GM19023 (cell line): ENCODE measurements around the gene PRR16.

Experiments used
- ATAC-seq: cut with Tn5 transposase; IDR thresholded peaks from one replicate; pipeline ENCODE4 v1.9.1; 2021; ENCODE audit warnings: mild to moderate bottlenecking, moderate library complexity; ENCODE audit not compliant: unreplicated experiment

Gene PRR16

DNA sequence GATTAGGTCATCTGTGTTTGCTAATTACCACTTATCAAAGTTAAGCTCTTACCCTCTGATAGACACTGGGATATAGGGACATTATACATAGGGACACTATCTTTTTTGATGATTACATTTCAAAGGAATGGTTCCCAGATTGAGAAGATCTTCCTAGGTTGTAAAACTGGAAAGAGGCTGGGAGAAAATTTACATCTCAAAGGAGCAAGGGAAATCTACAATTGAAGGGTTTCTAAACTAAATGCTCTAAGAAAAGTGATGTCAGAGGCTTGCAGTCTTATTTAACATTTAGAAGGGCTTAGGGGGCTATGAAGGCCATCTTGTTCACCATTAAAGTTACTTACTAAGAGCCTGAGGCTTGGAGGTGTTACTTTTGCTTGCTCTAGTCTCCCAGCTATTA, 242.8 kb downstream of the PRR16 start:
- ATAC-seq, result no peak

DNA sequence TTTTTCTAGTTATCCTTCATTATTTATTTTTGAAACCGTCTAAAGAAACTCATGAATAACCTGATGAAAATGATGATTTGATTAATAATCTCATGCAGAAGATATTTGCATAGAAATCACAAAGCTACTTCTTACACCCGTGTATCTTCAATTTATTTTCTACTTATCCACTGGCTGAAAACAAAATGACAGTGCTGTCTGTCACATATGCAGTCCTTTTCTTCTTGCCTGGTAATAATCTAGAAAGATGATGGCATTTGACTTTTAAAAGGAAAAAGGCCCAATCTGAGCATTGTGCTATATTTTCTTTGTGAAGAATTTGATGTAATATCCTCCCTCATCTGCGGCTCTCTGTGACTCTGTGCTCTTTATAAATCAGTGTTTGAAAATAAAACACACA, 253.3 kb downstream of the PRR16 start:
- no peak for ATAC-seq

DNA sequence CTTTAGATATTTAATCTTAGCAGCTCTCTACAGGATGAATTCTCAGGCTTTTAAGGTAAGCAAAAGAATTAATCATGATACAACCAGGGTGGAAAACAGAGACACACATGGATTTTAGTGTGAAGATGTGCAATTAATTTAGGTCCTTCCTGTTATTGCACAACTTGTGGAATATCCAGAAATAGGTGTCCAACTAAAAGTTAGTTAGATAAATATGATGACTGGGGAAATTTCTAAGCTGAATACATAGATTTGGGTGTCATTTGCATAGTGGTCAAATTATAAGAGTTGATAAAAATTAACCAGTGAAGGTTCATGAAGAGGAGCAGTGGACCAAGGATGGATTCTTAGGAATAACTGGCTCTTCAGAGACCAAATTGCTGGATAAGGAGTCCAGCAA, 266.1 kb downstream of the PRR16 start:
- ATAC-seq, result no peak

DNA sequence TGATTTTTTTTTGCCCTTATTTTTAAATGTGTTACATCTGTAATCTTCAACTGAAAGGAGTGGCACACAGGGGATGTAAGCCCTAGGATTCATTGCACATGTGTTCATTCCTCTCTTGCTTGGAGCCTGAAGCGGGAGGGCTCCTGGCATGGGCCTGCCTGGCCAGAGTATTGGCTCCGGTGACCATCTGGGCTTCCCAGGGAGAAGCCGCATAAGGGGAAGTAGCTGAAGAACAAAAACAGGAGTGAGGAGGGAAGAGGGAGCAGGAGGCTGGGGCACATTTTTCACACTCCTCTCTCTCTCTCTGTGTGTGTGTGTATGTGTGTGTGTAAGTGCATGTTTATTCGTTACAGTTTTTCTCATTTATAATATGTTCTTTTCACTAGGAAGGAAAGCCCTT, 269.9 kb downstream of the PRR16 start:
- ATAC-seq, result no peak

DNA sequence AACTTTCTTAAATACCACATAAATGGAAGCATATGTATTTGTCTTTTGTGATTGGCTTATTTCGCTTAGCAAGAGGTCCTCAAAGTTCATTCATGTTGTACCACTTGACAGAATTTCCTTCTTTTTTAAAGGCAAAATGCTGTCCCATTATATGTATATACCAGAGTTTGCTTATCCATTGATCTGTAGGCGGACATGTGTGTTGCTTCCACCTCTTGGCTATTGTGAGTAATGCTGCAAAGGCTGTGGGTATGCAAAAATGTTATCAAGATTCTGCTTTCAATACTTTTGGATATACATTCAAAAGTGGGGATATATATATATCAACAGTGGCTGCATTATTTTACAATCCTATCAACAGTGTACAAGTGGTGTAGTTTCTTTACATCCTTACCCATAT, 271.0 kb downstream of the PRR16 start:
- ATAC-seq, result no peak
